GF-D8 (cell line): ENCODE results near the gene PRODH2.
"Not testable (repeated sequence)": the region's sequence is repeated elsewhere in the genome, so short reads cannot be mapped to it uniquely, and the experiment has no call there.

Source experiments
- DNase-seq: peaks from one replicate; lab custom pipeline; 2025; lab: John Stamatoyannopoulos, UW

Gene PRODH2

DNA sequence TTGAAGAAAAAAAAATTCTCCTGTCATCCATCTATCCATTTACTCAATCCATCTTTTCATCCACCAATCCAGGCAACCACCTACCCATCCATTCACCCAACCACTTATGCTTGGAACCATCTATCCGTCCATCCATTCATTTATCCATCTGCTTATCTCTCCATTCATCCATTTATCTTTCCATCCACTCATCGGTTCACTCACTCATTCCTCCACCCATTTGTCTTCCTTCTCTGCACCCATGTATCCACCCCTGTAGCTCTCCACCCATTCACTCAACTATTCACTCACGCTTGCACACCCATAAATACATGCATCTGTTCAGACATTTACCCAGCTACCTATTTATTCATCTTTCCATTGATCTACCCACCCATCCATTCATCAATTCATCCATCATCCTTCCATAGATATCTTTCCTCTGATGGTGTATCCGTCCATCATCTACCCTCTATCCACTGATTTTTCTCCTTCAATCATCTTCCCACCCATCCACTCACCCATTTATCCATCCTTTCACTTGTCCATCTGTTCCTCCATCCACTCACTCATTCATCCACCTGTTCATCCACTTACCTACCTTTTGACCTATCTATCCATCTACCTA lies 30.1 kb upstream of the PRODH2 start:
- no peak for DNase-seq

DNA sequence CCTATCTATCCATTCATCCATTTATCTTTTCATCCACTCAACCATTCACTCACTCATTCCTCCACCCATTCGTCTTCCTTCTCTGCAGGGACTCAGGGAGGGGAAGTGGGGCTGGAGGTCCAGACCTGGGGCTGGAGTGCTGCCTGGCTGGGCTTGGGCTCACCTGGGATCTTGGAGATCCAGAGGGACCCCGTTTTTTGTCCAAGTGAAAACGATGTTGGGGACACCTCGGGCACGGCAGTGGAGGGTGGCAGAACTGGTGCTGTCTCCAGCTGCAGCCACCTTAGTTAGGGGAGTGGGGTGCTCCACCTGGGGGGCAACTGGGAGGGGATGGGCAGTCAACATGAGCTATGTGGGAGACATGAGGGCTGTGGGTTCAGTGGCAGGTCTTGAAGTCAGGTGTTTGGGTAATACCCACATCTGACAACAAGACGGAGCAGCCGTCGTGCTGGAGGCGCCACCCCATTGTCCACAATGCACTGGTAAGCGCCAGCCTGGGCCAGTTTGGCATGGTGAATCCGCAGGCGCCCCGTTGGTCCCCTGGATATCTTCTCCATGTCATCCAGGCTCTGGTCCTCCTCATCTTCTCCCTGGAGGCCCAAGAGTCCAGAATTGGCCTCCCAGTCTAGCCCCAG lies 29.4 kb upstream of the PRODH2 start:
- DNase-seq: no peak

DNA sequence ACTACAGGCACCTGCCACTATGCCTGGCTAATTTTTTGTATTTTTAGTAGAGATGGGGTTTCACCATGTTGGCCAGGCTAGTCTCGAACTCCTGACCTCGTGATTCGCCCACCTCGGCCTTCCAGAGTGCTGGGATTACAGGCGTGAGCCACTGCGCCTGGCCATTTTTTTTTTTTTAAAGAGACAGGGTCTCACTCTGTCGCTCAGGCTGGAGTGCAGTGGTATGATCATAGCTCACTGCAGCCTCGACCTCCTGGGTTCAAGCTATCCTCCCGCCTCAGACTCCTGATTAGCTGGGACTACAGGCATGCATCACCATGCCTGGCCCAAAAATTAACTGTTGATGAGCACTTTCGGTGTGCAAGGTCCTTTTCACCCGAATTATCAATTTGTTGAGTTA lies 23.5 kb upstream of the PRODH2 start:
- not testable (repeated sequence) for DNase-seq

DNA sequence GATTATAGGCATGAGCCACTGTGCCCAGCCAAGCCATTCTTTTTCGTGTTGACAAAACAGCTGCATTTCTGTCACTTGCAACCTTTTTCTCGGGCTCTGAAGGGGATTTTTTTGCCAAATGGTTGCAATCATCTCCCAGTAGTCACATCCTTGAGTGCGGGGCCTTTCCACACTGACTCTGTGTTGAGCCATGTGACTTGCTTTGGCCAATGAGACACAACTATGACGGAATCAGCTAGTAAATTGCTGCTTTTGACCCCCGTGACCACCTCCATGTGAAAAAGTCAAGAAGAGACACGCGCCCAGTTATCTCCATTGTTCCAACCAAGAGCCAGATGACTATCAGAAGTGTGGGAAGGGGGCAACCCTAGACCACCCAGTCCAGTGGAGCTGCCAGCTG lies 21.3 kb upstream of the PRODH2 start:
- DNase-seq: no peak

DNA sequence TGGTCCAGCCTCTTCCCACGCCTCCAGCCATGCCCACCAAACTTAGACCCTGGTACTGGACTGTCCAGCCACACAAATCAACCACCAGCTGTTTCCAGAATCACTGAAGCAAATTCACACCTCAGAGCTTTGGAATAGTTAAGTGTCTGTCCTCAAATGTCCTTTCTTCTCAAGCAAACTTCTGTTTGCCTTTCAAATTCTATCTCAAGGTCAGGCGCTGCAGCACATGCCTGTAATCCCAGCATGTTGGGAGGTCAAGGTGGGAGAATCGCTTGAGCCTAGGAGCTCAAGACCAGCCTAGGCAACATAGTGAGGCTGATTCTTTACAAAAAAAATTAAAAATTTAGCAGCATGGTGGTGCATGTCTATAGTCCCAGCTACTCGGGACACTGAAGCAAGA lies 19.4 kb upstream of the PRODH2 start:
- no peak for DNase-seq

DNA sequence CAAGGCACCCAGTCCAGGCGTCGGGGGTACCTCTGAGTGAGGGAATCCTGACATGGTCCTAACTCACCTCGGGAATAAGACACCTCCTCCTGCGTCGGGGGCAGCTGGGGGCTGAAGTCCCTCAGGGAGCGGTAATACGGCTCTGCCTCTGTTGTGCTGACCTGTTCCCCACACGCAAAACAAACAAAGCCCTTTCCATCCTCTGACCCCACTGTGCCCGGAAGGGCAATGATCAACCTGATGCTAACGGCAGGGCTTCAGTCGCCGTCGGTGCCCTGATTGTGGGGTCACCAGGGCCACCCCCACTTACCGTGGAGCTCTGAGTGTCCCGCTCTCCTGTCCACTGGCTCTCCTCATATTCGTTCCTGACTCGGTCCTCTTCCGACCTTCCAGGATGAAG lies 18.3 kb upstream of the PRODH2 start:
- DNase-seq: no peak

DNA sequence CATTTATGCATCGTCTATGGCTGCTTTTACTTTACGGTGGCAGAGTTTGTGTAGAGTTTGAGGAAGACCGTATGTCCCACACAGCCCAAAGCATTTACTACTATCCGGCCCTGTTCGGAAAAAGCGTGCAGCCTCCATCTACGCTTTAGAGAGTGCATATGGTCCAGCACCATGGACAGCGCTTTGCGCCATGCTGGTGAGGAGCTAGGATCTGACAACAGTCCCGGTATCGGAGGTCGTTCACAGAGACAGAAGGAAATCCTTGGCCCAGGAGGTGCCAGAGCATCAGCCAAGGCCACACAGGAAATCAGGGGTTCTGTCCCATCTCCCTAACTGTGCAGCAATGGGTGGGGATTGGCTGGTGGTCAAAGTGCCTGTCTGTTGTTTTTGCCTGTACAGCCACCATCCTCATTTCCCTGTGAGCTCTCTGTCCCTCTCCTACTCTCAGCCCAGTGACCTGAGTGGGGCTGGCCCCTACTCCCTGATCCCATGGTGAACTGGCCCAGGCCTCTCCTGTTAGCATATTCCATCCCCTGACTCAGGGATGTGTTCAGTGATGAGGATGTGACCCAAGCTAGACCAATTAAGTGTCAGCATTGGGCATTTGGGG lies 16.2 kb upstream of the PRODH2 start:
- no peak for DNase-seq

DNA sequence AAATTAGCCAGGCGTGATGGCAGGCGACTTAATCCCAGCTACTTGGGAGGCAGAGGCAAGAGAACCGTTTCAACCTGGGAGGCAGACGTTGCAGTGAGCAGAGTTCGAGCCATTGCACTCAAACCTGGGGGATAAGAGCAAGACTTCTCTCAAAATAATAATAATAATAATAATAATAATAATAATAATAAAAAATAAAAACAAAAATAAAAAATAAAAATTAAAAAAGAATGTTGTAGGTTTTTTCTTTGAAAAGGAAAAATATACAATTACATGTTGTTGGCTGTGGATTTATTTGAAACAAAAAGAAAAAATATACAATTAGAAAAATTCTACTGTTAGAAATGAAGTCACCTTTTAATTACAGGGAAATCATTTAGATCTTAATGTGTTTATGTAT lies 11.5 kb upstream of the PRODH2 start:
- no peak for DNase-seq

DNA sequence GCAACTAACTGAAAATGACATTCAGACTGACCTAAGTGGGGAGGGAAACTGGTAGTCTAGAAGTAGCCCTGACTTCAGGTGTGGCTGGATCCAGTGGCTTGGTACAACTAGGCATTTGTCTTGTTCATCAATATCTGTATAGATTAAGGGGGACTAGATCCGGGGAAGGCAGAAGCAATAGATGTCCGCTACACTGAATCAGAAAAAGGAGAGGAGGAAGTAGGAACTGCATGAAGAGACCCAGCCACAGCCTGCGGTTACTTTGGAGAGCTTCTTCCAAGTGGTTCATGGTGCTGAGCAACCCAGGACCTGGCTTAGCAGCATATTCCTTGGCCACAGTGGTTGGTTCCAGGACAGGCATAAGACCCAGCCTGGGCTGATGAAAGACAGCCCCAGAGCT lies 9.9 kb upstream of the PRODH2 start:
- DNase-seq: peak; percentile 63

DNA sequence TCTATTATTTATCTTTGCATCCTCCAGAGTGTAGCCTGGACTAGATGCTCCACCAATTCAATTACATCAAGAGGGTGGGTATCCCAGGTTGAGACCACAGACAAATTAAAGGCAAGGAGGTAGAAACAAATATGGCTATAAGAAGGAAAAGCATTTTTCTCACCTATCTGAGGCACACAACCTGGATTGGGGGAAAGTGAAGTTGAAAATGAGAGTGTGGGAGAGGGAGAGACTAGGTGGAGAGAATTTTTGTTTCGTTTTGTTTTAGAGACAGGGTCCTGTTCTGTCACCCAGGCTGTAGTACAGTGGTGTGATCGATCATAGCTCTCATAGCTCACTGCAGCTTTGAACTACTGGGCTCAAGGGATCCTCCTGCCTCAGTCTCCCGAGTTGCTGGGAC lies 5.8 kb upstream of the PRODH2 start:
- no peak for DNase-seq

DNA sequence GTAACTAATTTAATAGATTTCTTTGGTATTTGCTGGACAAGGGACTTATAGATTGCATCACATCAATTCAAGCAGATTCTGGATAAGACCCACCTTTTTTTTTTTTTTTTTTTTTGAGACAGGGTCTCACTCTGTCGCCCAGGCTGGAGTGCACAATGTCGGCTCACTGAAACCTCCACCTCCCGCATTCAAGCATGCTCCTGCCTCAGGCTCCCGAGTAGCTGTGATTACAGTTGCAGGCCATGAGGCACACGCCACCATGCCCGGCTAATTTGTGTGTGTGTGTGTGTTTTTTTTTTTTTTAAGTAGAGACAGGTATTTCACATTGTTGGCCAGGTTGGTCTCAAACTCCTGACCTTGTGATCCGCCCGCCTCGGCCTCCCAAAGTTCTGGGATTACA lies 4.2 kb upstream of the PRODH2 start:
- no peak for DNase-seq

DNA sequence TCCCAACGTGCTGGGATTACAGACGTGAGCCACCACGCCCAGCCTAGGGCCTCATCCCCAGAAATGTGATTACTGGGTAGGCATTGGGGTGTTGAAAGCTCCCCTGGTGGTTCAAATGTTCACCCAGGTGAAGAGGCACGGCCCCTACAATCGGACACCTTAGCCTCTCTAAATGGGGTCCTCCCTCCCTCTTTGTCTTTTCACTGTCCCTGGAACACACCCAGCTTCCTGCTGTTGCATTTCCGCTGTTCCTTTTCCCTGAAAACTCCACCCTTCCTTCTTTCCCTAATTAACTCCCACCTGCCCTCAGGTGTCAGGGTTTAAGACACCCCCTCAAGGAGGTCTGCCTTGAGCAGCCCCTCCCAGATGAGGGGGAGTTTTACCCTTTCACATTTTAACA lies 3.6 kb upstream of the PRODH2 start:
- no peak for DNase-seq

DNA sequence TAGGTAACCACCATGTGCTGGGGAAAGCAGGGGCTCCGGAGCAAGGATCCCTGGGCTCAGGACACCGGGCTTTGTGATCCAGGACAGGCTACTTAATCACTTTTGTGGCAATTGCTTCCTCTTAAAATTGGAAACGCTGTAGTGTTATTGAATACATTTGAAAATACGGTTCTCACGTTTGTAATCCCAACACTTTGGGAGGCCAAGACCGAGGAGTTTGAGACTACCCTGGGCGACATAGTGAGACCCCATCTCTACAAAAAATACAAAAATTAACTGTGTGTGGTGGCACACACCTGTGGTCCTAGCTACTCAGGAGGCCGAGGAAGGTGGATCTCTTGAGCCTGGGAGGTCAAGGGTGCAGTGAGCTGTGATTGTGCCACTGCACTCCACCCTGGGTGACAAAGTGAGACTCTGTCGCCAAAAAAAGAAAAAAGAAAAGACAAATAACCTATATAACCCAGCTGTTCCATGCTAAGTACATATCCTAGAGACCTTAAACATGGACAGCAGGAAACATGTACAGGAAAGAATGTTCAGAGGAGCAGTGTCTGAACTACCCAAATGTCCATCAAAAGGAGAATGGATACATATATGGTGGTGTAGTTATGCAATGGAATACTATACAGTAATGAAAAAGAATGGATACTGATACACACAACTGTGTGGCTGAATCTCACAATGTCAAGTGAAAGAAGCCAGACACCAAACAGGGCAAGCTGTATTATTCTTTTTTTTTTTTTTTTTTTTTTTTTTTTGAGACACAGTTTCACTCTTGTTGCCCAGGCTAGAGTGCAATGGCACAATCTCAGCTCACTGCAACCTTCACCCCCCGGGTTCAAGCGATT lies 622 bp upstream of the PRODH2 start:
- no peak for DNase-seq

DNA sequence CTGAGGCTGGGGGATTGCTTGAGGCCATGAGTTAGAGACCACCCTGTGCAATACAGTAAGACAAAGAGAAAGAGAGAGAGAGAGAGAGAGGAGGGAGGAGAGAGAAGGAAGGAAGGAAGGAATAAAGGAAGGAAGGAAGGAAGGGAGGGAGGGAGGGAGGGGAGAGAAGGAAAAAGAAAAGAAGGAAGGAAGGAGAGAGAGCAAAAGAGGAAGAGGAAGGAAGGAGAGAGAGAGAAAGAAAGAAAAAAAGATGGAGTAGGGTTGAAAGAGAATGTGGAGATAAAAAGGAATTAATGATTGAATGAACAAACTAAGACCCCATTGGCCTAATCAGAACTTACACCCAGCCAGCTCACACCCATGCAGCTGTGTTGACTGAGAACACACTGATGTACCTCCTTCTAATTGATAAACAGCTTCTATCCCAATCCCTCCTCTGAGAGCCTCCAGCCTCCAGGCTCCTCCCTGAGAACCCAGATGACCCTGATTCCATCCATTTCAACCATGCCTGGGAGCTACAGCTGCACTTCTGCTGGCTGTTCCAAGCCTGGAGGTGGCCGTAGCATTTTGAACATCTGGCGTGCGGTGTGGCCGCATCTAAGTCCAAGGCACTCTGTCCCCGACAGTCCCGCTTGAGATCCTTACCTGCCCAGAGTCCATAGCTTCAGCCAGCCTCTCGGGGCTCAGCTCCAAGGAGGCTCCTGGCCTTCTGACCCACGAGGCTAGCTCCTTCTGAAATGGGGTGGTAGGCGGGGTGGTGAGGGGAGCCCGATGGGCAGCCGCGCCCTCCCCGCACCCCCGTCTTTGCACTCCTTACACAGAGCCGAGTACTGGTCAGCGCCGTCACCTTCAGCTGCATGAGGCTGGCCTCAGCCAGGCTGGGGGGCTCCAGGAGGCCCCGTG lies 1.1 kb downstream of the PRODH2 start:
- DNase-seq: no peak

DNA sequence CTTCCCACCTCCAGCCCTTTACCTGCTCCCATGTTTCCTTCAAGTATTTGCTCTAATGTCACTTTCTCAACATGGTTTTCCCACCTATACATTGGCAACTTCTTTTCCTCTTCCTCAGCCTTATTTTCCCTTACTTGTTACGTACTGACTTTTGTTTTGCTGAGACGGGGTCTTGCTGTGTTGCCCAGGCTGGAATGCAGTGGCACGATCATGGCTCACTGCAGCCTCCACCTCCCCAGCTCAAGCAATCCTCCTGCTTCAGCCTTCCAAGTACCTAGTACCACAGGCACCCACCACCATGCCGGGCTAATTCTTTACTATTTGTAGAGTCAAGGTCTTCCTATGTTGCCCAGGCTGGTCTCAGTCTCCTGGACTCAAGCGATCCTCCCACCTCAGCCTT lies 5.0 kb downstream of the PRODH2 start:
- no peak for DNase-seq

DNA sequence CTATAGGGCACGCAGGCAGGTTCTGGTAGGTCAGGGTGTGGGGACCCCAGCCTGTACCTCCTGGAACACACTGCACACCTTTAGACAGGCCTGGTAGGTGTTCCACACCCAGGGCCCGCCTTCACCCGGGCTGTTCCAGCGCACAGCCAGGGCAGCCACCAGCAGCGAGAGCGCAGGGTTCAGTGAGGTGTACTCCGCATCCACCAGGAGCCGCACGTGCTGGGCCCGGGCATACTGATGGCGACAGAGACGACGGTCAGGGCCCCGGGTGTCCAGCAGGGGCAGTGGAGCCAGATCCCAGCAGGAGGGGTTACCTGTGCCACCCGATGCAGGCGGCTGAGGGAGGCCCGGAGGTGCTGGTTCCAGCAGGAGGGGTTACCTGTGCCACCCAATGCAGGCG lies 6.0 kb downstream of the PRODH2 start:
- DNase-seq: no peak

DNA sequence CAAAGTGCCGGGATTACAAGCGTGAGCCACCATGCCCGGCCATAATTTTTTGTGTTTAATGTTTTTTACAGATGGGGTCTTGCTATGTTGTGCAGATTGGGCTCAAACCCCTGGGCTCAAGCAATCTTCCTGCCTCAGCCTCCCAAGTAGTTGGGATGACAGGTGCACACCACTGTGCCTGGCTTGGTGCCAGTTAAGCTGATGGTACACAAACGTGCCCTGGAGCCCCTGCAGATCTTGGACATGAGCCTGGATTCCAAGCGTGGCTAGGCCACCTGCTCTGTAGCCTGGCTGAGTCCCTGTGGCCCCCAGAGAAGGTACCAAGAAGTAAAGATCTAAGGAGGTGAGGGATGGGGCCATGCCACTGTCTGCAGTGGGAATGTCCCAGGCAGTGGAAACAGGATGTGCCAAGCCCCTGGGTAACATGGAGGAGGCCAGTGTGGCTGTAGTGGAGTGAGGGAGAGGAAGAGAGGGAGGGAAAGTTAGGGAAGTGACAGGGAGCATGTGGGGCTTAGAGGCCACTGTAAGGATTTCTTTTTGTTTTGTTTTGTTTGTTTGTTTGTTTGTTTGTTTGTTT lies 7.0 kb downstream of the PRODH2 start:
- no peak for DNase-seq

DNA sequence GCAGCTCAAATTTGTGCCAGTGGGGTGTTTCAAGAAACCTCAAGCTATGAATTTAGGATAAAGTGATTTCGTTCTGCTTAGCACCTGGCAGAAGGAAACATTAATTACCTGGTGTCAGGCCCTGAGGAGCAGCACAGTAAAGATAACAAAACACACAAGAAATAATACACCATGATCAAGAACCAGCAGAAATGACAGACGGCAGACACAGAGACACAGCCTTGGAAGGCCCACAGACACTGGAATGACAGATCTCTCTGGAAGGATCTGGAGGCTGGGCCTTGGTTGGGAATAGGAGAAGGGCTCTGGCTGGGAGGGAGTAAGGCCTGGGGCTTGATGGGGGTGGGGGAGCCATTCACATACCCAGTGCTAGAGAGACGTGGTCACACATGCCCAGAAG lies 10.8 kb downstream of the PRODH2 start:
- DNase-seq: no peak

DNA sequence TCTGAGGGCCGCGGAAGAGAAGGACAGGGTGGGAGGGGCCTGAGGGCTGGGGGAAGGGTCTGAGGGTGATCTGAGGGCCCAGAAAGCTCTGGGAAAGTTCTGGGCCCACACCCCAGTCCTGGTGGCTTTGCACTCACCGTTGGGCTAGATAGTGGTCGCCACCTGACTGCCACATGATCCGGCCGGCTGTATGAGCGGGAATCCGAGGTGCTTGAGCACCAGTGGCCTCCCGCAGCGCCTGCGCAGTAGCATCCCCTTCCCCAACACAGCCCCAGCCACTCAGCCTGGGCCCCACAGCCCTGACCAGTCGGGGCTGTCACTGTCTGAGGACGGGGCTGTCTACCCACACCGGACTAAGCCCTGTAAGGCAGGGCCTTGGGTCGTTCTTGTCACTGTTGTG lies 15.0 kb downstream of the PRODH2 start:
- DNase-seq: no peak

DNA sequence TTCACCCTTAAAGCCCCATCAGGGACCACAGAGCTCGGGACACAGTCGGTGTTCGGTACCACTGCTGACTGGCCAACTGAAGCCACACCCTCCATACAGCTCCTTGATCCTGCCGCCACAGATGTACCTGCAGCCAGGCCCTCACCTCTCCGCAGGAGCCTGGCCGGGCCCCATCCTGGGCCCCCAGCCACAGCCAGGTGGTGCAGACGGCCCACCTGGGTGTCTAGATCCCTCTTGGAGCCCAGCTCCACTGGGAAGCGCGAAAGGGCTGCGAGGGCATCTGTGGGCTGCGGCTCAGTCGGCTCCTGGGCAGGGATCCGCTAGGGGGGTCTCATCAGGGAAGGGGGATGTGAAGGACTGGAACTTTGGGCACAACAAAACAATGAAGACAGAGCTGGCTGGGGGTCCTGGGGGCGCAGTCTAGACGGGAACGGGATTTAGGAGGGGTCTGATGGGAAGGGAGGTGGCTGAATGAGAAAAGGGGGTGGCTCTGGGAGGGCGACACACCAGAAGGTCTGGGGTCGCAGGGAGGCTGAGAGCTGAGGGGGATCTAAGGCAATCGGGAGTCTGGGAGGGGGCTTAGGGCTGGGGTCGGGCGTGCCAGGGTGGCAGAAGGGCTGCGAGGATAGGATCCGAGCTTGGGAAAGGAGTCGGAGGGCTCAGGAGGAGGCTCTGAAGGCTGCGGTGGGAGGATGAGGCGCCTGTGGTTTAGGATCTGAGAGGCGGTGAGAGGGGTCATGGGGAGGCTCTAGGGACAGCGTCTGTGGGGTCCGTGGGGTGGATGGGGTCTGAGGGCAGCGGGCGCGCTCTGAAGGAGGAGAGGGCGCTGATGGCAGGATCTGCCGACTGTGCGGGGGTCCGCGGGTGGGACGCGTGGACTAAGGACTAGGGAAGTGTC lies 15.8 kb downstream of the PRODH2 start:
- DNase-seq: no peak

DNA sequence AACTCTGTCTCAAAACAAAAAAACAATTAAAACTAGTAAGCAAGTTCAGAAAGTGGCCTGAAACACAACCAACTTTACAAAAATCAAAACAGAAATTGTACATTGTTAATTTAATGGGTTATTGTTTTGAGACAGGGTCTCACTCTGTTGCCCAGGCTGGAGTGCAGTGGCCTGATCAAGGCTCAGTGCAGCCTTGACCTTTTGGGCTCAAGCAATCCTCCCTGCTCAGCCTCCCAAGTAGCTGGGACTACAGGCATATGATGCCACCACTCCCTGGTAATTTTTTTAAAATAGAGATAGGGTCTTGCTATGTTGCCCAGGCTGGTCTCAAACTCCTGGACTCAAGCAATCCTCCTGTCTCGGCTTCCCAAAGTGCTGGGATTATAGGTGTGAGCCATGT lies 17.1 kb downstream of the PRODH2 start:
- DNase-seq: not testable (repeated sequence)
